ENCODE results near the gene ATG2A. TPM values are rescaled to one million over a fixed set of nuclear protein-coding genes. Genes with fewer than 3 reads are reported as not detected.

The ATG2A gene
- total and polyA plus RNA-seq, 2 donors = 7.6 to 21.4 TPM

- no peak overlapping the region for H3K27ac ChIP-seq (ENCODE audit: low read depth)
- no peaks in the 10 kb centered on the region for H3K36me3 ChIP-seq (ENCODE audit: insufficient read depth)
- H3K4me1 ChIP-seq (ENCODE audit: insufficient read depth) = no peaks in the 10 kb centered on the region
- 75% methylated on average over 14 of the region's 14 CpGs for WGBS
- no peak for DNase-seq (ENCODE audit: extremely low spot score)
- H3K4me3 ChIP-seq (ENCODE audit: low read depth, low read length) = no peak overlapping the region
These were observed 36.6 kb downstream of the ATG2A start for GRCh38 chr11:64880240-64881001.

GRCh38 chr11:64879244-64879900, 37.6 kb downstream of the ATG2A start:
- no peaks in the 10 kb centered on the region for H3K36me3 ChIP-seq (ENCODE audit: insufficient read depth)
- H3K4me3 ChIP-seq (ENCODE audit: low read depth, low read length) = peak overlapping the region; percentile 46
- 19% methylated on average over 16 of the region's 16 CpGs for WGBS
- H3K4me1 ChIP-seq (ENCODE audit: insufficient read depth) = no peaks in the 10 kb centered on the region
- no peak for DNase-seq (ENCODE audit: extremely low spot score)
- peak overlapping the region; percentile 77 for H3K27ac ChIP-seq (ENCODE audit: low read depth)

- peak; percentile 94 for DNase-seq (ENCODE audit: extremely low spot score)
- no peaks in the 10 kb centered on the region for H3K4me1 ChIP-seq (ENCODE audit: insufficient read depth)
- WGBS = under 1% methylated on average over 75 of the region's 75 CpGs
- H3K27ac ChIP-seq (ENCODE audit: low read depth) = peak within 1 kb of the TSS; percentile 77
- peak within 1 kb of the TSS; percentile 72 for H3K4me3 ChIP-seq (ENCODE audit: low read depth, low read length)
- H3K36me3 ChIP-seq (ENCODE audit: insufficient read depth) = no peaks in the 10 kb centered on the region
These were observed 38.3 kb downstream of the ATG2A start, which contains the start of gene EHD1 for GRCh38 chr11:64878494-64879243. TSS of gene EHD1 (minus strand) at chr11:64878621. CDS start at chr11:64878464, 157 bp downstream.

GRCh38 chr11:64878223-64878493, 38.9 kb downstream of the ATG2A start:
- Histone ChIP-seq H3K36me3 (ENCODE audit: insufficient read depth) (no peaks in the 10 kb centered on the region), H3K27ac (ENCODE audit: low read depth) (peak overlapping the region; percentile 69), H3K4me3 (ENCODE audit: low read depth, low read length) (peak overlapping the region; percentile 72), H3K4me1 (ENCODE audit: insufficient read depth) (no peaks in the 10 kb centered on the region)
- under 1% methylated on average over 21 of the region's 21 CpGs for WGBS
- no peak for DNase-seq (ENCODE audit: extremely low spot score)

- Histone ChIP-seq H3K27ac (ENCODE audit: low read depth) (no peak overlapping the region), H3K4me3 (ENCODE audit: low read depth, low read length) (peak overlapping the region; percentile 72), H3K36me3 (ENCODE audit: insufficient read depth) (no peaks in the 10 kb centered on the region), H3K4me1 (ENCODE audit: insufficient read depth) (no peaks in the 10 kb centered on the region)
- no peak for DNase-seq (ENCODE audit: extremely low spot score)
- under 1% methylated on average over 41 of the region's 41 CpGs for WGBS
These were observed 39.4 kb downstream of the ATG2A start for GRCh38 chr11:64877390-64878222.

GRCh38 chr11:64876835-64877341, 40.1 kb downstream of the ATG2A start:
- WGBS = 15% methylated on average over 14 of the region's 14 CpGs
- no peak for DNase-seq (ENCODE audit: extremely low spot score)
- no peaks in the 10 kb centered on the region for H3K4me1 ChIP-seq (ENCODE audit: insufficient read depth)
- H3K4me3 ChIP-seq (ENCODE audit: low read depth, low read length) = peak overlapping the region; percentile 72
- no peak overlapping the region for H3K27ac ChIP-seq (ENCODE audit: low read depth)
- no peaks in the 10 kb centered on the region for H3K36me3 ChIP-seq (ENCODE audit: insufficient read depth)

- Histone ChIP-seq H3K27ac (ENCODE audit: low read depth) (no peak overlapping the region), H3K4me1 (ENCODE audit: insufficient read depth) (no peaks in the 10 kb centered on the region), H3K36me3 (ENCODE audit: insufficient read depth) (no peaks in the 10 kb centered on the region), H3K4me3 (ENCODE audit: low read depth, low read length) (peak overlapping the region; percentile 72)
- WGBS = 36% methylated on average over 11 of the region's 11 CpGs
- DNase-seq (ENCODE audit: extremely low spot score) = no peak
These were observed 40.7 kb downstream of the ATG2A start for GRCh38 chr11:64876229-64876750.

GRCh38 chr11:64875369-64876228, 41.4 kb downstream of the ATG2A start:
- Histone ChIP-seq H3K4me3 (ENCODE audit: low read depth, low read length) (peak overlapping the region; percentile 72), H3K27ac (ENCODE audit: low read depth) (no peak overlapping the region), H3K4me1 (ENCODE audit: insufficient read depth) (peaks cover under 1% of the 10 kb centered on the region), H3K36me3 (ENCODE audit: insufficient read depth) (no peaks in the 10 kb centered on the region)
- WGBS = 66% methylated on average over 17 of the region's 17 CpGs
- DNase-seq (ENCODE audit: extremely low spot score) = no peak

GRCh38 chr11:64874308-64875240, 42.4 kb downstream of the ATG2A start:
- H3K4me3 ChIP-seq (ENCODE audit: low read depth, low read length) = no peak overlapping the region
- peaks cover 1% of the 10 kb centered on the region for H3K4me1 ChIP-seq (ENCODE audit: insufficient read depth)
- no peak for DNase-seq (ENCODE audit: extremely low spot score)
- no peak overlapping the region for H3K27ac ChIP-seq (ENCODE audit: low read depth)
- no peaks in the 10 kb centered on the region for H3K36me3 ChIP-seq (ENCODE audit: insufficient read depth)
- 82% methylated on average over 29 of the region's 29 CpGs for WGBS

- Histone ChIP-seq H3K4me1 (ENCODE audit: insufficient read depth) (peaks cover 1% of the 10 kb centered on the region), H3K36me3 (ENCODE audit: insufficient read depth) (no peaks in the 10 kb centered on the region), H3K4me3 (ENCODE audit: low read depth, low read length) (no peak overlapping the region), H3K27ac (ENCODE audit: low read depth) (no peak overlapping the region)
- 77% methylated on average over 8 of the region's 8 CpGs for WGBS
- no peak for DNase-seq (ENCODE audit: extremely low spot score)
These were observed 44.1 kb downstream of the ATG2A start for GRCh38 chr11:64872790-64873488.

- no peaks in the 10 kb centered on the region for H3K36me3 ChIP-seq (ENCODE audit: insufficient read depth)
- 55% methylated on average over 3 of the region's 3 CpGs for WGBS
- H3K27ac ChIP-seq (ENCODE audit: low read depth) = no peak overlapping the region
- peaks cover 1% of the 10 kb centered on the region for H3K4me1 ChIP-seq (ENCODE audit: insufficient read depth)
- no peak overlapping the region for H3K4me3 ChIP-seq (ENCODE audit: low read depth, low read length)
- no peak for DNase-seq (ENCODE audit: extremely low spot score)
These were observed 45.5 kb downstream of the ATG2A start for GRCh38 chr11:64871492-64871891.

Data from urinary bladder (tissue), 4 donors.